HEK293 (cell line): Measurements from ENCODE around the gene CARD6.

Experiments used
- HOXD13 ChIP-seq: sonication (generic); formaldehyde crosslinking; IDR thresholded peaks from 2 replicates; pipeline ENCODE4 v1.8.0; 2022; ENCODE audit warnings: missing genetic modification reagents, borderline replicate concordance
- IKZF3 ChIP-seq: fragments of 450-650 bp; IDR thresholded peaks from 2 replicates; pipeline ENCODE4 v1.5.0; 2018; ENCODE audit warnings: missing biosample characterization, mild to moderate bottlenecking, missing genetic modification characterization, moderate library complexity
- KLF9 ChIP-seq: fragments of 450-650 bp; formaldehyde crosslinking; IDR thresholded peaks from 2 replicates; pipeline ENCODE4 v1.5.1; 2016; ENCODE audit warnings: missing biosample characterization, missing genetic modification characterization, low read depth
- PATZ1 ChIP-seq: fragments of 450-650 bp; formaldehyde crosslinking; IDR thresholded peaks from 2 replicates; pipeline ENCODE4 v1.5.1; 2016; ENCODE audit warnings: missing biosample characterization, missing genetic modification characterization
- REST ChIP-seq: fragments of 450-650 bp; formaldehyde crosslinking; IDR thresholded peaks from 2 replicates; pipeline ENCODE4 v1.5.1; 2016; ENCODE audit warnings: missing biosample characterization, missing genetic modification characterization
- SCRT2 ChIP-seq: fragments of 450-650 bp; formaldehyde crosslinking; IDR thresholded peaks from 2 replicates; pipeline ENCODE4 v1.5.1; 2016; ENCODE audit warnings: missing biosample characterization, missing genetic modification characterization
- SP7 ChIP-seq: fragments of 450-650 bp; formaldehyde crosslinking; IDR thresholded peaks from 2 replicates; pipeline ENCODE4 v1.5.1; 2016; ENCODE audit warnings: missing biosample characterization, missing genetic modification characterization
- TRIM28 ChIP-seq: IDR thresholded peaks from 2 replicates; pipeline ENCODE4 v1.6.1; 2011; ENCODE audit warnings: low read length, control low read depth, borderline replicate concordance
- ZBTB11 ChIP-seq: fragments of 450-650 bp; formaldehyde crosslinking; conservative IDR thresholded peaks from 2 replicates; pipeline ENCODE4 v1.5.1; 2016; ENCODE audit warnings: low read depth, missing biosample characterization, missing genetic modification characterization
- ZFP41 ChIP-seq: fragments of 450-650 bp; formaldehyde crosslinking; IDR thresholded peaks from 2 replicates; pipeline ENCODE4 v1.5.1; 2016; ENCODE audit warnings: missing biosample characterization, missing genetic modification characterization, borderline replicate concordance
- ZNF10 ChIP-seq: fragments of 450-650 bp; formaldehyde crosslinking; IDR thresholded peaks from 2 replicates; pipeline ENCODE4 v1.5.1; 2017; ENCODE audit warnings: missing biosample characterization, missing genetic modification characterization
- ZNF132 ChIP-seq: fragments of 450-650 bp; formaldehyde crosslinking; IDR thresholded peaks from 2 replicates; pipeline ENCODE4 v1.5.1; 2017; ENCODE audit warnings: missing biosample characterization, missing genetic modification characterization, borderline replicate concordance
- ZNF133 ChIP-seq: fragments of 450-650 bp; formaldehyde crosslinking; IDR thresholded peaks from 2 replicates; pipeline ENCODE4 v1.5.1; 2016; ENCODE audit warnings: missing biosample characterization, missing genetic modification characterization
- ZNF175 ChIP-seq: fragments of 450-650 bp; formaldehyde crosslinking; IDR thresholded peaks from 2 replicates; pipeline ENCODE4 v1.5.1; 2016; ENCODE audit warnings: missing biosample characterization, missing genetic modification characterization
- ZNF19 ChIP-seq: fragments of 450-650 bp; formaldehyde crosslinking; IDR thresholded peaks from 2 replicates; pipeline ENCODE4; 2016; ENCODE audit warnings: missing biosample characterization, missing genetic modification characterization, low read depth
- ZNF311 ChIP-seq: fragments of 450-650 bp; formaldehyde crosslinking; IDR thresholded peaks from 2 replicates; pipeline ENCODE4 v1.5.1; 2017; ENCODE audit warnings: missing biosample characterization, missing genetic modification characterization, borderline replicate concordance
- ZNF335 ChIP-seq: fragments of 450-650 bp; formaldehyde crosslinking; conservative IDR thresholded peaks from 2 replicates; pipeline ENCODE4 v1.5.1; 2016; ENCODE audit warnings: missing biosample characterization, missing genetic modification characterization
- ZNF488 ChIP-seq: fragments of 450-650 bp; formaldehyde crosslinking; IDR thresholded peaks from 2 replicates; pipeline ENCODE4 v1.5.1; 2016; ENCODE audit warnings: missing biosample characterization, missing genetic modification characterization
- ZNF501 ChIP-seq: fragments of 450-650 bp; formaldehyde crosslinking; IDR thresholded peaks from 2 replicates; pipeline ENCODE4 v1.5.1; 2016; ENCODE audit warnings: missing biosample characterization, missing genetic modification characterization
- ZNF510 ChIP-seq: fragments of 450-650 bp; formaldehyde crosslinking; IDR thresholded peaks from 2 replicates; pipeline ENCODE4 v1.5.1; 2018; ENCODE audit warnings: mild to moderate bottlenecking, missing genetic modification characterization, missing biosample characterization; ENCODE audit not compliant: insufficient replicate concordance
- ZNF529 ChIP-seq: fragments of 450-650 bp; formaldehyde crosslinking; IDR thresholded peaks from 2 replicates; pipeline ENCODE4 v1.5.1; 2017; ENCODE audit warnings: missing genetic modification characterization, missing biosample characterization; ENCODE audit not compliant: insufficient replicate concordance
- ZNF549 ChIP-seq: fragments of 450-650 bp; IDR thresholded peaks from 2 replicates; pipeline ENCODE4 v1.5.1; 2018; ENCODE audit warnings: missing biosample characterization, missing genetic modification characterization, mild to moderate bottlenecking, inconsistent platforms, moderate library complexity
- ZNF585B ChIP-seq: fragments of 450-650 bp; formaldehyde crosslinking; IDR thresholded peaks from 2 replicates; pipeline ENCODE4 v1.5.1; 2016; ENCODE audit warnings: missing biosample characterization, missing genetic modification characterization
- ZNF626 ChIP-seq: fragments of 450-650 bp; sonication (Bioruptor Pico); formaldehyde crosslinking; IDR thresholded peaks from 2 replicates; pipeline ENCODE4 v1.5.1; 2018; ENCODE audit warnings: missing biosample characterization, missing genetic modification characterization, inconsistent platforms
- ZNF645 ChIP-seq: fragments of 450-650 bp; formaldehyde crosslinking; IDR thresholded peaks from 2 replicates; pipeline ENCODE4; 2016; ENCODE audit warnings: missing biosample characterization, missing genetic modification characterization
- ZNF654 ChIP-seq: fragments of 450-650 bp; formaldehyde crosslinking; IDR thresholded peaks from 2 replicates; pipeline ENCODE4 v1.5.1; 2016; ENCODE audit warnings: low read depth, missing biosample characterization, missing genetic modification characterization
- ZNF768 ChIP-seq: fragments of 450-650 bp; formaldehyde crosslinking; IDR thresholded peaks from 2 replicates; pipeline ENCODE4 v1.5.1; 2018; ENCODE audit warnings: missing biosample characterization, mild to moderate bottlenecking, missing genetic modification characterization
- ZNF777 ChIP-seq: fragments of 450-650 bp; formaldehyde crosslinking; IDR thresholded peaks from 2 replicates; pipeline ENCODE4 v1.5.1; 2017; ENCODE audit warnings: missing biosample characterization, missing genetic modification characterization, borderline replicate concordance
- ZNF792 ChIP-seq: fragments of 450-650 bp; formaldehyde crosslinking; IDR thresholded peaks from 2 replicates; pipeline ENCODE4 v1.5.1; 2016; ENCODE audit warnings: missing biosample characterization, missing genetic modification characterization

The CARD6 gene

GRCh38 chr5:40798012-40798800 is 43.0 kb upstream of the CARD6 start, which contains the start of gene PRKAA1 (continued):
- TF ChIP-seq ZNF626 (tag by site-specific recombination) (no peak), IKZF3 (tag by site-specific recombination) (no peak; the same call in 1 of the 2 replicates), ZNF654 (no peak), ZNF175 (no peak), PATZ1 (tag by site-specific recombination) (peak; percentile 97), REST (tag by site-specific recombination) (no peak), SP7 (tag by site-specific recombination) (peak; percentile 70), ZNF133 (tag by site-specific recombination) (no peak), ZNF645 (tag by site-specific recombination) (no peak), TRIM28 (no peak), KLF9 (peak; percentile 77), ZNF510 (tag by site-specific recombination) (no peak), ZNF311 (tag by site-specific recombination) (no peak), ZNF335 (tag by site-specific recombination) (peak; percentile 85), ZBTB11 (no peak), ZNF549 (tag by site-specific recombination) (no peak), HOXD13 (no peak), ZNF132 (no peak), ZNF19 (no peak), ZNF585B (tag by site-specific recombination) (no peak), ZNF488 (no peak), ZNF792 (tag by site-specific recombination) (no peak), ZNF768 (tag by site-specific recombination) (no peak), ZNF10 (no peak; the same call in 1 of the 2 replicates), ZNF777 (tag by site-specific recombination) (no peak; the same call in 1 of the 2 replicates), ZNF529 (tag by site-specific recombination) (no peak), ZFP41 (tag by site-specific recombination) (no peak), SCRT2 (no peak), ZNF501 (tag by site-specific recombination) (peak; percentile 81)
